GM13977 (cell line): ENCODE data around the gene TUBA3E.
"Not testable (repeated sequence)": the region's sequence is repeated elsewhere in the genome, so short reads cannot be mapped to it uniquely, and the experiment has no call there.

ENCODE experiments used
- DNase-seq: peaks from one replicate; pipeline ENCODE4 v3.0.0; 2012; ENCODE audit warnings: low spot score
- in situ Hi-C: fragments of 300-500 bp; cut with MboI; formaldehyde crosslinking; loops from one replicate; pipeline ENCODE4 v1.12.0; 2022; ENCODE audit warnings: low sequenced_read_pairs, low pct_unique_long_range_greater_than_20kb, mixed read lengths, inconsistent platforms; ENCODE audit not compliant: unreplicated experiment
- TF ChIP-seq, protein P1 (sequence below): IDR thresholded peaks from 2 replicates; pipeline ENCODE4 v1.5.1; 2012; ENCODE audit warnings: mild to moderate bottlenecking, control low read depth; ENCODE audit not compliant: insufficient read depth; ENCODE audit errors: extremely low read depth, missing control alignments

Gene TUBA3E

DNA sequence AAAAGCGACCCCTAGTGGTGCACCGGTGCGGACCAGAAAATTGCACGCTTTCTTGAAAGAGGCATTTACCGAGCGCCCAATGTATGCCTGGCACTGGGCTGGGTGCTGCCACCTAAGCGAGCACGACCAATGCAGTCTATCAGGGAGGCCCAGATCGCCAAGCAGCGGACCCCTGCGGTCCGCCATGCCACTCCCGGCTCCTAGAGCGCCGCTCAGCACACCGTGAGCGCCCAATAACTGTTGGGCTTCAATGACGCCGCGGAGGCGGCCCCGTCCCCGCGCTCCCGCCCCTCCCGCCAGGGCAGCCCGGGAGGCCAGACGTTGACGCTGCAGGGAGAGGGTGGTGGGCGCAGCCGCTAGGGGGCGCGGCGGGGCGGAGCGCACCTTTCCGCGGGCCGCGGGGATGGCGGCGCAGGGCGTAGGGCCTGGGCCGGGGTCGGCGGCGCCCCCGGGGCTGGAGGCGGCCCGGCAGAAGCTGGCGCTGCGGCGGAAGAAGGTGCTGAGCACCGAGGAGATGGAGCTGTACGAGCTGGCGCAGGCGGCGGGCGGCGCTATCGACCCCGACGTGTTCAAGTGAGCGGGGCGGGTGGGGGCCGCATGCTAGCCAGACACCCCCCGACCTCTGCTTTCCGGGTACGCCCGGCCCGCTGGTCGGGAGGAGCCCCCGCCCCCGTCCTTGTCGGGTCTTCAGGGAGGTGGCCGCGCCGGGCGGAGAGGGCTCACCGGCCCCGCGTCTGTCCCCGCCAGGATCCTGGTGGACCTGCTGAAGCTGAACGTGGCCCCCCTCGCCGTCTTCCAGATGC lies 16.2 kb downstream of the TUBA3E start, which contains the start of gene MZT2B:
Gene MZT2B (plus strand): TSS at position 383 of the 803 bp plus-strand sequence. CDS start 21 bp downstream, at position 404.
- in situ Hi-C loops, result not testable (repeated sequence)
- peak; percentile 95 for DNase-seq
- TF ChIP-seq, protein P1, sequence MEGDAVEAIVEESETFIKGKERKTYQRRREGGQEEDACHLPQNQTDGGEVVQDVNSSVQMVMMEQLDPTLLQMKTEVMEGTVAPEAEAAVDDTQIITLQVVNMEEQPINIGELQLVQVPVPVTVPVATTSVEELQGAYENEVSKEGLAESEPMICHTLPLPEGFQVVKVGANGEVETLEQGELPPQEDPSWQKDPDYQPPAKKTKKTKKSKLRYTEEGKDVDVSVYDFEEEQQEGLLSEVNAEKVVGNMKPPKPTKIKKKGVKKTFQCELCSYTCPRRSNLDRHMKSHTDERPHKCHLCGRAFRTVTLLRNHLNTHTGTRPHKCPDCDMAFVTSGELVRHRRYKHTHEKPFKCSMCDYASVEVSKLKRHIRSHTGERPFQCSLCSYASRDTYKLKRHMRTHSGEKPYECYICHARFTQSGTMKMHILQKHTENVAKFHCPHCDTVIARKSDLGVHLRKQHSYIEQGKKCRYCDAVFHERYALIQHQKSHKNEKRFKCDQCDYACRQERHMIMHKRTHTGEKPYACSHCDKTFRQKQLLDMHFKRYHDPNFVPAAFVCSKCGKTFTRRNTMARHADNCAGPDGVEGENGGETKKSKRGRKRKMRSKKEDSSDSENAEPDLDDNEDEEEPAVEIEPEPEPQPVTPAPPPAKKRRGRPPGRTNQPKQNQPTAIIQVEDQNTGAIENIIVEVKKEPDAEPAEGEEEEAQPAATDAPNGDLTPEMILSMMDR, result peak; percentile 92

DNA sequence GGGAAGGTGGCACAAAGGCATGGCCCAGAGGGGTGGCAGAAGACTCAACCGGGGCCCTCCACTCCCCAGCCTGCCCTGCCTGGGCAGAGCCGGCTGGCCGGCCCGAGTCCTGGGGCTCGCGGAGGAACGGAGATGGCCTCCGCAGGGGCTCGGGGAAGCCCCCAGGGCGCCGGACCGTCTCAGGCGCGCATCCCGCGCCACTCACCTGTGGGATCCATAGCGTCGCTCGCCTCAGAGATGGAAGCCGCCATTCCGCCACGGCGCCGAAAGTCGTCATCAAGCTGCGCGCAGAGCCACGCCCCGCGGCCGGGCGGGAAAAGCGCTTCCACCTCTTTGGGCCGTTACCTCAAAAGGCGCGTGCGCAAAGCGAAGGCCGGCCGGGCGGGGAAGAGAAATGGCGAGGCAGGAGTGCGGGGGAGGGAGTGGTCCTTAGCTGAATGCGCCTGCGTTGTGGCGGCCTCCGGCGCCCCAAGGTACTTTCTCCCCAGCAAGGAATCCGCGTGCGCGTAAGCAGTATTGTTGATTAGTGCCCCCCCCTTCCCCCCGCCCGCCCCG lies 16.8 kb downstream of the TUBA3E start, which contains the start of gene SMPD4:
Gene SMPD4 (minus strand): TSS at position 278 of the 555 bp plus-strand sequence. CDS start 5,010 bp downstream, outside the sequence.
- TF ChIP-seq, protein P1, result no peak
- in situ Hi-C loops, result no loop called here
- peak; percentile 93 for DNase-seq

DNA sequence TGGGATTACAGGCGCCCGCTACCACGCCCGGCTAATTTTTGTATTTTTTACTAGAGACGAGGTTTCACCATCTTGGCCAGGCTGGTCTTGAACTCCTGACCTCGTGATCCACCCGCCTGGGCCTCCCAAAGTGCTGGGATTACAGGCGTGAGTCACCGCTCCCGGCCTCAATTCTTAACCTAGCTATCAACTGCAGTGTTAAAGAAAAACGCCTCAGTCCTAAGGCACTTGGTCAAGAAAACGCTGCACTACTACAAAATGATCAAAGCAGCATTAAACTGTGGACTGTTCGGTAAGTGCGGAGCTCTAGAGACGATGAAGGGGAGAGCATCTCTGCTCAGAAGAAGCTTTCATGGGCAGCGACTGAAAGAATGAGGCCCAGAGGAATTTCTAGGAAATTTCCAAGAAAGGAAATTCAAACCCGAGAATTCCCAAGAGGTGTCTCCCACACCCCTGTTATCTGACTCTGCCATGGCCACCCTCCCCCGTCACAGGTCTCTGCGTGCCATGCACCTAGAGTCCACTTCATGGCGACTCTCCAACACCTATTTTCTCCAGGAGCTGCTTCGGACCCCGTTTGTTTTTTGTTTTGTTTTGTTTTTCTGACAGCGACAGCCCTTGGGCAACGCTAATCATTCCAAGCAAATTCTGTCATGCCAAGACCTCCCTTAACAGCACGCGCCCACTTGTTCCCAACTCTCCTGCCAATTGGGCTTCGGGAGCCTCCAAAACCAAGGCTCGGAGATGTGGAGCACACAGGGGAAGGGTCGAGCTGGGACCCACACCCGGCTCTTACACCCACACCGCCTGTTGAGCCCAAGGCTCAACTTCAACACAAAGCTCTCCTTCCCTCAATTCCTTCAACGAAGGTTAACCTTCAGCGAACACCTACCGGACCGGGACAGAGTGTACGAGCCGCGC lies 17.6 kb downstream of the TUBA3E start:
- in situ Hi-C loops, DNase-seq: not testable (repeated sequence)

DNA sequence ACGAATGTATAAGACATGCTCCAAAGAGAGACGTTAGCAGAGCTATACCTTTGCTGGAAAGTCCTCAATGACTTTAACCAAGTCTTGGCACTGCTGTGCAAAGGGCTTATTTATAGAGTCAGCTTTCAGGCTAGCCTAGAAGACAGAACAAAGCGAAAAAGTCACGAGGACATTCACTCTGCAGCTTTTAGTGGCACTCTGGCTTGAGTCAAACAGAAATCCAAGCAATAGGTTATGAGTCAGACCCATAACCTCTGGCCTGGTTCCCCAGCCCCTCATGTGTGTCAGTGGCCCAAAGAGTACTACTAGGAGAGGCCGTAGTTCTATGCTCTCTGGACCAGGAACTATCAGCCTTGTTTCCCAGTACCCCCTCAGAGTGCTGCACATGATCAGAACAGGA lies 23.4 kb downstream of the TUBA3E start:
- not testable (repeated sequence) for DNase-seq

DNA sequence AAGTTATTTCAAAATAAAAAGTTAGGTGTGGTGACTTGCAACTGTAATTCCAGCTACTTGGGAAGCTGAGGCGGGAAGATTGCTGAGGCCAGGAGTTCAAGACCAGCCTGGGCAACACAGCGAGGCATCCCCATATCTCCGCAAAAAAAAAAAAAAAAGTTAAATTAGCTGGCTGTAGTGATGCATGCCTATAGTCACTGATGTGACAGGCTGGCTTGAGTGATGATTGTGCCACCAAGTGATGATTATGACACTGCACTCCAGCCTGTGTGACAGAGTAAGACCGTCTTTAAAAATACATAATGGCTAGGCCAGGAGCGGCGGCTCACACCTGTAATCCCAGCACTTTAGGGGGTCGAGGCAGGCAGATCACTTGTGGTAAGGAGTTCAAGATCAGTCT lies 28.3 kb downstream of the TUBA3E start:
- DNase-seq, result no peak
- in situ Hi-C loops, result loop anchor here (25.0 kb wide), 1 partner anchor 142 kb away; no protein-coding TSS in a partner anchor
- TF ChIP-seq, protein P1, result no peak

More for the DNA sequence above, 23.4 kb downstream of the TUBA3E start:
- in situ Hi-C loops, result loop anchor here (25.0 kb wide), 1 partner anchor 137 kb away; no protein-coding TSS in a partner anchor

DNA sequence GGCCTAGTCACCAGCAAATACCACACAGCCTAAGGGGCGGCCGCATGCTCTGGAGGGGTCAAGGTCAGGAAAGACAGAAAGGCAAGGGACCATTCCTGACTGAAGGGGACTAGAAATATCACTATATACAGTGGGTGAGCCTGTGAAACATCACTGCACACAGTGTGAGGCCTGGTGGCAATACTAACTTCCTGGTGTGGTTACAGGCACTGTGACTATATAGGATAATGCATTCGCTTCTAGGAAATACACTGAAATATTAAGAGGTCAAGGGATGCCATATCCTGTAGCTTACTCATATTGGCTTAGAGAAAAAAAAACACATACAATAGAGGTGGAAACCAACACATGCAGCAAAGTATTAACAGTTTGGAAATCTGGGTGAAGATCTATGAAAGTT lies 29.1 kb downstream of the TUBA3E start:
- in situ Hi-C loops, result loop anchor here (25.0 kb wide), 1 partner anchor 143 kb away; no protein-coding TSS in a partner anchor
- DNase-seq, result not testable (repeated sequence)

DNA sequence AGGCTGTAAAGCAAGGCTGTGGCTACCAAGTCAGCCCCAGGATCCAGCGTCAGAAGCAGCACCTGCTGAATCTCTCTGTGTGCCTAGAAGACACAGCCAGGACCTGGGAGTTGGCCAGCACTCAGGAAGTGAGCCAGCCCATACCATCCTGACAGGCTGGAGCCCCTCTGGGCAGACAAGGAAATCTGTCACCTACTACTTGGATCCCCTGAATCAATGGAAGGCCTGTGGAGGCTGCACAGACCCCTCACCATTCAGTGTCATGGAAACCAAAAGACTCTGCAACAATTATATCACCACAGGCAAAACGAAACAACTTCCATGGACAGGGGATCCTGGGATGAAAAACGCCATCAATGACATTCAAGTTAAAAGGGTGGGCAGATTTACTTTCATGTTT lies 31.6 kb downstream of the TUBA3E start:
- DNase-seq, result not testable (repeated sequence)
- in situ Hi-C loops, result loop anchor here (25.0 kb wide), 1 partner anchor 146 kb away; no protein-coding TSS in a partner anchor

DNA sequence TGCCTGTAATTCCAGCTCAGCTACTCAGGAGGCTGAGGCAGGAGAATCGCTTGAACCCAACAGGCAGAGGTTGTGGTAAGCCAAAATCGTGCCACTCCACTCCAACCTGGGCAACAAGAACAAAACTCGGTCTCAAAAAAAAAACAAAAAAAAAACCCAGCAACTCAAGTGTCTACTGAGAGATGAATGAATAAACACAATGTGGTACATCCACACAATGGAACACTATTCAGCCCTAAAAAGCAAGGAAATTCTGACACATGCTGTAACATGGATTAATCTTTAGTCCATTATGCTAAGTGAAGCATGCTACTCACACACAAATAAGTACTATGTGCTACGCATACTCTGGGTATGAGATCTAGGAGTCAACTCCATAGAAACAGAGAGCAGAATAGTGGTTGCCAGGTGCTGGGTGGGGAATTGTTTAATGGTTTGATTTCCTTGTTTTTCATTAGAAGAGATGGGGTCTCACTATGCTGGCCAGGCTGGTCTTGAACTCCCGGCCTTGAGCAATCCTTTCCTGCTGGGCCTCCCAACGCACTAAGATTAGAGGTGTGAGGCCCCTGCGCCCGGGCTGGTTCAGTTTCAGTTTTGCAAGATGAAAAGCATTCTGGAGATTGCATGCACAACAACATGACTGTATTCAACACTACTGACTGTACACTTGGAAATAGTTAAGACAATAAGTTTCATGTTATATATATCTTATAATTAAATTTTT lies 32.8 kb downstream of the TUBA3E start:
- in situ Hi-C loops, result loop anchor here (25.0 kb wide), 1 partner anchor 147 kb away; no protein-coding TSS in a partner anchor
- TF ChIP-seq, protein P1, result no peak
- DNase-seq, result no peak
